Astrocyte of the spinal cord (primary cell): ENCODE data around the gene ASS1.

Experiments
- DNase-seq: peaks from one replicate; pipeline ENCODE4 v3.0.0; 2011; ENCODE audit warnings: low read depth, low spot score
- H3K4me3 ChIP-seq: 2 replicates; pipeline ENCODE4 v1.5.1; 2011; ENCODE audit warnings: low read depth, mild to moderate bottlenecking, low read length, moderate library complexity
- CTCF ChIP-seq: IDR thresholded peaks from 2 replicates; pipeline ENCODE4 v1.5.1; 2012; ENCODE audit warnings: low read depth, mild to moderate bottlenecking, low read length, inconsistent platforms
- in situ Hi-C: cut with HindIII; loops from 2 replicates; pipeline ENCODE4 v1.10.0; 2017; ENCODE audit warnings: low sequenced_read_pairs

The ASS1 gene

GRCh38 chr9:130498298-130498917 is 53.6 kb downstream of the ASS1 start:
- no peak for TF ChIP-seq CTCF
- no peak for DNase-seq
- in situ Hi-C loops: no loop called here
- H3K4me3 ChIP-seq: no peak overlapping the region

GRCh38 chr9:130498918-130499698 is 54.3 kb downstream of the ASS1 start:
- no peak for TF ChIP-seq CTCF

GRCh38 chr9:130499804-130500263 is 55.1 kb downstream of the ASS1 start:
- no peak for DNase-seq
- no peak overlapping the region for H3K4me3 ChIP-seq
- no peak for TF ChIP-seq CTCF
- in situ Hi-C loops: no loop called here

More at GRCh38 chr9:130498918-130499698, 54.3 kb downstream of the ASS1 start:
- no peak for DNase-seq
- in situ Hi-C loops: no loop called here
- no peak overlapping the region for H3K4me3 ChIP-seq

- no peak overlapping the region for H3K4me3 ChIP-seq
- no peak for DNase-seq
- in situ Hi-C loops: no loop called here
- no peak for TF ChIP-seq CTCF
Observed at GRCh38 chr9:130500340-130501180, 55.8 kb downstream of the ASS1 start.

- H3K4me3 ChIP-seq: no peak overlapping the region
- no peak for TF ChIP-seq CTCF
- no peak for DNase-seq
- in situ Hi-C loops: no loop called here
Observed at GRCh38 chr9:130501639-130502038, 56.9 kb downstream of the ASS1 start.

GRCh38 chr9:130508218-130508617 is 63.5 kb downstream of the ASS1 start:
- no peak for TF ChIP-seq CTCF
- DNase-seq: no peak
- in situ Hi-C loops: no loop called here
- H3K4me3 ChIP-seq: no peak overlapping the region
